Mononuclear cell (primary cell): ENCODE measurements around the gene CIB4. TPM values are rescaled to one million over a fixed set of nuclear protein-coding genes. Genes with fewer than 3 reads are reported as not detected.

Experiments used
- H3K27me3 ChIP-seq: 2 replicates; pipeline ENCODE4 v1.6.0; 2011; ENCODE audit warnings: low read length, control low read depth; ENCODE audit not compliant: insufficient read depth
- H3K4me1 ChIP-seq: 2 replicates; pipeline ENCODE4 v1.5.1; 2011; ENCODE audit warnings: mild to moderate bottlenecking, low read length, control low read depth; ENCODE audit not compliant: insufficient read depth
- H3K4me3 ChIP-seq: 2 replicates; pipeline ENCODE4 v1.5.1; 2011; ENCODE audit warnings: mild to moderate bottlenecking, low read length, moderate library complexity
- H3K9me3 ChIP-seq: 2 replicates; pipeline ENCODE4 v1.5.1; 2011; ENCODE audit warnings: low read depth, mild to moderate bottlenecking, control low read depth, low read length
- total RNA-seq: library from RNA; depleted of rRNA; stranded (reverse); fragments of >200 nt; gene quantifications from one replicate; pipeline ENCODE4 v1.2.3, GENCODE V29; 2012

The CIB4 gene
- total RNA-seq, 1 donor = not detected

DNA sequence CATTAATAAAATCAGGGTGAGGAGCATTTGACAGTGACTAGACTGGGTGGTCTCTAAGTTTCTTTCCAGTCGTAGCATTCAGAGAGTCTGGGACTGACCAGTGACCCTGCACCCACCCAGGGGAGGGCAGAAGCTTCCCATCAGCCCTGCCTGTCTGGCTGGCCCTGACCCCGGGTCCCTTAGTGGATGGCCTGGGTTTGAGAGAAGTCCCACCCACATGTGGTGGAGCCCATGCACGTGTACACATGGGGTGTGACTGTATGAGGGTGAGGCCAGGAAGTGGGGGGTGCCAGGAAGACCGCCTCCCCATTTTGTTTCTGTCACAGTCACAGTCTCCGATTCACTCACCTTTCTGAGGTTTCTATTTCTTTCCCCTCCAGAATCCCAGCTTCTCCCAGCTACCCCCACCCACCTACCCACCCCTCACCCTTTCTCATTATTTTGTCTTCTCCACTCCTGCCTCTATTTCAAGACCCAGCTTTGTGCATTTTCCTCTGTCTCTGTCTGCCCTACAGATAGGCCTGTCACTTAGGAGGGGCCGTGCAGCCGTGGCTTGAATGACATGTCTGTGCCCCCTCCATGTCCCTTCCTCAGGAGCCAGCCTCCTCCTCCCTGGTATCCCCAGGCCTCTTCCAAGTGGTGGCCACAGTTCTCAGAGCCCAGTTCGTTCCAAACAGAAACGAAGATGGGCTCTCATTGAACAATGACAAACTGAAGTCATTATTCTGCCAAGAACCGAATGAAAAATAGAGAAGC lies 13.6 kb downstream of the CIB4 start:
- Histone ChIP-seq H3K4me1 (no peaks in the 10 kb centered on the region), H3K4me3 (no peak overlapping the region), H3K9me3 (no peaks in the 10 kb centered on the region), H3K27me3 (no peaks in the 10 kb centered on the region)

DNA sequence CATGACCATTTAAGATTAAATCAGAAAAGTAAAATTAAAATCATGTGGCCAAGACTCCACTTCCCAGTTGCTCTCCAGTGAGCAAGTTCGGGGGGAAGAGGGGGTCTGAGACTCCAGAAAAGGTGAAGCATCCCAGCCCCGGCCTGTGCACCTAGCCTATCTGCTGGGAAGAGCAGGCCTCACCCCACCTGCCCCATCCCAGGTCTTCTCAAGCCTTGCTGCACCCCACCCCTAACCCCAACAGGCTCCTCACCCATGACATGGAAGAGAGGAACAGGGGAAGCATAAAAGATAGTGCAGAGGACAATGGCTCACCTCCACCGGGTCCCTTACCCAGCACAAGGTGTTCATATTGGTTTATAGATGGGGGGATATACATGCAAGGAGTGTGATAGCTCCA lies 14.6 kb downstream of the CIB4 start:
- Histone ChIP-seq H3K9me3 (no peaks in the 10 kb centered on the region), H3K4me1 (no peaks in the 10 kb centered on the region), H3K4me3 (no peak overlapping the region), H3K27me3 (no peaks in the 10 kb centered on the region)

DNA sequence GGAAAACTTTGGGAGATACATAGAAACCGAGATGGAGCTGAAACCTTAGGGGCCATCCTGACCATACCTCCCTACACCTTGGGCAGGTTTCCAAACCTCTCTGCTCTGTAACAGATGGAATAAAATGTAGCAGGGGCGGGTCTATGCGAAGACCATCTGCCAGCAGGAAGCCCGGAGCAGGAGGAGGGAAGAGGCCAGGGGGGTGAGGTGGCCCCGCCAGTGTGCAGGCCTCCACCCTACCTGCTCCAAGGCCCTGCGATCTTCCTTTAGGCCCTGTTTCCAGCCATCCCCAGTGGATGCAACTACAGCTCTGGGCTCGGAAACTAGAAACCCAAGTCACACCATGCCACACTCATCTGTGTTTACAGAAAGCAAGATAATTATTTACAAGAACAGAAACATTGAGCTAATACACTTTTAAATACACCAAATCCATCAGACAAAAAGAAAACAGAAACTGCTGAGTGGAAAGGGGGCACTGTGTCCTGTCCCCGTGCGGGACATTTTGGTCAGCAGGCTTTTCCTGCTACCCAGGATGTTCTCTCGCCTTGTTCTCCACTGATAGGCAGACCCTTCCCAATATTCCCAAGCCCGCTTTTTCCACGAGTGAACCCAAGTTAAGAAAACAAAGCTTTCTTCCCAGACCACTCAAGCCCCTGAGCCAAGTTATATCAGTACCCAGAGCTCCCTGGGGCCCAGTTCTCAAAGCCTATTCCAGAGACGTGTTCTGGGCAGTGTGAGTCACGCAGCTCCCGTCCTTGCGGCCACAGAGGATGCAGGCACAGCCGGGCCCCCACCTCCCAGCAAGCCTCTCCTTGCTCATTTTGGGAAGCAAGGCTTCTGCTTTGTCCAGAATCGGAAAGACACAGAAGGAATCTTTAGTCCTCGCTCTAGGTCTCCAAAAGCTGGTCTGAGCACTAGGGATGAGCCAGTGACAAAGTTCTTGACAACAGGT lies 17.3 kb downstream of the CIB4 start:
- no peaks in the 10 kb centered on the region for H3K9me3 ChIP-seq
- H3K4me3 ChIP-seq = no peak overlapping the region
- H3K4me1 ChIP-seq = no peaks in the 10 kb centered on the region
- H3K27me3 ChIP-seq = no peaks in the 10 kb centered on the region

DNA sequence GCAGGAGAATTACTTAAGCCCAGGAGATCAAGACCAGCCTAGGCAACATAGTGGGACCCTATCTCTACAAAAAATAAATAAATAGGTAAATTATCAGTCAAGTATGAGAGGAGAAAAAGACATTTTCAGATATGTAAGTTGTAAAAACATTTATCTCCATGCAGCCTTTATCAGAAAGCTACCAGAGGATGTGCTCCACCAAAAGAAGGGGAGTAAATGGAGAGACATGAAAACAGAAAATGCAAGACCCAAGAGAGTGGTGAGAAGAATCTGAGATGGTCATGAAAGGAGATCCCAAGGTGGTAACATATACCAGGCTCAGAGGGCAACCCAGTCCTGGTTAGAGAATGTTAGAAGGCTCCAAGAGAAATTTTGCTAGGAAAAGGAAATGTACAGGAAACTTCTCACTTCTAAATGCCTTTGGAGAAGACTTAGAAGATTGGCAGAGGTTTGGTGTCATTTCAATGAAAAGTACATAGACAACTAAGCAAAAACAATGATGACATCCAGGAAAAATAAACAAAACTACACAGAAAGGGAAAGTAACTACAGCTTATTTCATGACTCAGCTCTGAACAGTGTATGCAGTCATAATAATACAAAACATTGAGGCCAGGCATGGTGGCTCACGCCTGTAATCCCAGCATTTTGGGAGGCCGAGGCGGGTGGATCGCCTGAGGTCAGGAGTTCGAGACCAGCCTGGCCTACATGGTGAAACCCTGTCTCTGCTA lies 19.5 kb downstream of the CIB4 start:
- no peaks in the 10 kb centered on the region for H3K4me1 ChIP-seq
- no peaks in the 10 kb centered on the region for H3K27me3 ChIP-seq
- H3K4me3 ChIP-seq = no peak overlapping the region

DNA sequence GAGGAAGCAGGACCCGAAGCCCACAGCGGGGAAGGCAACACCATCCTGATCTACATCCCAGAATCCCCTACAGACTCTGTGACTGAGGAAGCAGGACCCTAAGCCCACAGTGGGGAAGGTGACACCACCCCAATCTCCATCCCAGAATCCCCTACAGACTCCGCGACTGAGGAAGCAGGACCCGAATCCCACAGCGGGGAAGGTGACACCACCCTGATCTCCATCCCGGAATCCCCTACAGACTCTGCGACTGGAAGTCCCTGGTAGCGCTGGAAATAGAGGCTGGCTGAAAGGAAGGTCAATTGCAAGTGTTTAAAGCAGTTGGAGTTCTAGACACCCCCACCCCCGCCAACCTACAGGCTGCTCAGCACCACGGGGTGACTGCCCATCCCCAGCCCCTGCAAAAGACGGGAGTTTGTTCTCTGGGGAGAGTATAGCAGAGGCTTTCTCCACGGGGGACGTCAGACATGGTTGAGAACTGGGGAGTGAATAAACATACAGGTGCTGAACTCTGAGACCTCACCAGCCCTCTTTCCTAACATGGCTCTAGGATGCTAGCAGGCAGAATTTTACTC lies 21.0 kb downstream of the CIB4 start:
- no peaks in the 10 kb centered on the region for H3K4me1 ChIP-seq
- H3K9me3 ChIP-seq = no peaks in the 10 kb centered on the region
- H3K27me3 ChIP-seq = no peaks in the 10 kb centered on the region
- no peak overlapping the region for H3K4me3 ChIP-seq

More for the DNA sequence above, 19.5 kb downstream of the CIB4 start:
- H3K9me3 ChIP-seq = no peaks in the 10 kb centered on the region

DNA sequence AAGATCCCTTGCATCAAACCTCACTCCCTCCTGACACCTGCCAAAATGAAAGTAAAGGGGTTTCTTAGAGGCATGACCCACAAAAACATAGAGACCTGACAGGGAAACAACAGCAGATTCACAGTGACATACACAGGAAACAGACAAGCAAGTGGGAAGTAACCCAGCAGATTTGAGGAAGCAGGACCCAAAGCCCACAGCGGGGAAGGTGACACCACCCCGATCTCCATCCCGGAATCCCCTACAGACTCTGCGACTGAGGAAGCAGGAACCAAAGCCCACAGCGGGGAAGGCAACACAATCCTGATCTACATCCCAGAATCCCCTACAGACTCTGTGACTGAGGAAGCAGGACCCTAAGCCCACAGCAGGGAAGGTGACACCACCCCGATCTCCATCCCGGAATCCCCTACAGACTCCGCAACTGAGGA lies 21.6 kb downstream of the CIB4 start:
- no peaks in the 10 kb centered on the region for H3K4me1 ChIP-seq
- no peak overlapping the region for H3K4me3 ChIP-seq
- H3K9me3 ChIP-seq = no peaks in the 10 kb centered on the region
- H3K27me3 ChIP-seq = no peaks in the 10 kb centered on the region

DNA sequence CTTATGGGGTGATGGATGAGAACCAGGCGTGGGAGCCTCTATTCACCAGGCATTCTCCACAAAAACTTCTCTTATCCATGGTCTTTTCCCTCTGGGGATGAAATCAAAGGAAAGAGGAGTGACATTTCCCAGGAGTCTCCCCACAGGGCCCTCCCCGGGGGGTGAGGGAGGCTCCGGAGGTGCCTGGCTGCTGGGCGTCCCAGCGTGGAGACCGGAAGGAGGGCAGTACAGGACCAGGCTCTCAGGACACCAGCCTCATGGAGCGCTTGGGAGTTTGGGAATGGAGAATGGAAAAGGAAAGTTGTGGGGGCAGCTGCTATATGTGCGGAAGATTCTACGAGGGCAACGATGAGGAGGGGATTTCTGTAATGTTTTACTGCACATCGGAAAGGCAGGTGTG lies 22.1 kb downstream of the CIB4 start:
- Histone ChIP-seq H3K4me3 (no peak overlapping the region), H3K4me1 (no peaks in the 10 kb centered on the region), H3K9me3 (no peaks in the 10 kb centered on the region), H3K27me3 (no peaks in the 10 kb centered on the region)

DNA sequence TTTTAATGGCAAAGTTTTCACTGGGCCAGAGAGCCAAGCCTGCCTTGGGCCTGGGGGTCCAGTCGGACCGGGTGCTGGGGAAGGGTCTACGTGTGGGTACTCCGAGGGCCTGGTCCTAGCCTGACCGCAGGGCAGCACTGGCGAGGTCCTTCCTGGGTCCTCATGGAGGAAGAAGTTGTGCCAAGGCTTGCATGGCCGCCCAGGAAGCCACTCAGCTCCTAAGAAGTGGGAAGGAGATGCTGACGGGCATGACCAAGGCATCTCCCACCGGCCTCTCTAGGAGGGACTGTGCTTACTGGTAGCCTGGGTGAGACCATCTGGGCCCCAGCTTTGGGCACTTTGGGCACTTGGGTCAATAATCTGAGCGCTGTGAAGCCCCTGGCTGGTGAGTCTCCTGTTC lies 22.6 kb downstream of the CIB4 start:
- no peaks in the 10 kb centered on the region for H3K4me1 ChIP-seq
- H3K4me3 ChIP-seq = no peak overlapping the region
- no peaks in the 10 kb centered on the region for H3K9me3 ChIP-seq
- no peaks in the 10 kb centered on the region for H3K27me3 ChIP-seq

DNA sequence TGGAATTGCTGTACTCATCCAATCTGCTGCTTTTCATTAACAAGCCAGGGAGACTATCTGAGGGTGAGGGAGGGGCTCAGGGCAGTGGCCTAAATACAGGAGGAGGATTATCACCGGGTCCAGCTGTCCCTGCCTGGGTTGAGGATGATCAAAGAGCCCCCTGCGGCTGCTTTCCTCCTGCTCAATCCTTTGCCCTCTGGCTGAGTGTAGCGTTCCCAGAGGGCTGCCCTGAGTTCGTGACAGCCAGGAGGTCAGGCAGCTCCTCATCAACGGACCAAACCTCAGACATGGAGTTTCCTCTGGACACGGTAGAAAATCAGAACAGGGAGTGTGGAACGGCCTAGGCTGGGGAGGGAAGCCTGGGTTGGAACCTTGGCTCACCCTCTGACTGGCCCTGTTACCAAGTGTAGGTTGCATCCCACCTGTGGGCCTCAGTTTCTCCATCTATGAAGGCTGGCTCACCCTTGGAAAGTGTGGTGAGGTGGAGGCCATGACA lies 23.5 kb downstream of the CIB4 start:
- H3K4me3 ChIP-seq = no peak overlapping the region
- H3K9me3 ChIP-seq = no peaks in the 10 kb centered on the region
- no peaks in the 10 kb centered on the region for H3K4me1 ChIP-seq
- no peaks in the 10 kb centered on the region for H3K27me3 ChIP-seq

DNA sequence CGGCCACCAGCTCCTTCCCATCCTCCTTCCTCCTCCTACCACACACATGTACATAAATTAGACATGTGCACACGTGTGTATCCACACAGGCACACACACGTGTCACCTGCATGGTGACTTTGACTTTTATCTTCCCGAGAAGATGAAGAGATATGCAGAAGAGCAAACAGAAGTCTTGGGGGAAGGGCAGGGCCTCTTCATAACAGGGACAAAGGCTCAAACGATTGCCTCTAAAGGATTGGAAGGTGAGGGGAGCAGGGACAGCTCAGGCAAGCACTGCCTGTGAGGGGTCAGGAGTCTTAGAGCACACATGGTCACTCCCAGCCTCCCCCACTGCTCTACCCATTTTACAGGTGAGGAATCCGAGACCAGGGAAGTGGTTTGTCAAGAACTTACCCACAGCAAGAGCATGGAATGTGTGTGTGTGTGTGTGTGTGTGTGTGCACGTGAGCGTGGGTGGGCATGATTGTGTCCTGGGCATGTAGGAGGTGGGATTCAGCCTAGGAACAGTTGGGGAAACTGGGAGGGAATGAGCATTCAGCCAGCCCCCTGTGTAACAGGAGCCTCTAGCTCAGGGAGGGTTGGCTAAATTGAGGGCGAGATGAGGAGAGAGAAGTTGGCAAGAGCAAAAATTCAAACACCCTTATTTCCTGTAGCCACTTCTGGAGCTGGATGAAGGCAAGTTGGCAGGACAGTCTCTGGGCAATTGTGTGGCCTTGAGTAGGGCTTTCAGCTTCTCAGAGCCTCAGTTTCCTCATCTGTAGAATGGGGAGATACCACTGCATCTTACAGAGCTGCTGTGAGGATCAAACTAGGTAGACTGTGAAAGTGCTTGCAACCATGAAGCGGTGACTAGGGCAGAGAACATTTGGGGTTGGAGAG lies 24.2 kb downstream of the CIB4 start:
- Histone ChIP-seq H3K4me1 (no peaks in the 10 kb centered on the region), H3K9me3 (no peaks in the 10 kb centered on the region), H3K4me3 (no peak overlapping the region), H3K27me3 (no peaks in the 10 kb centered on the region)

DNA sequence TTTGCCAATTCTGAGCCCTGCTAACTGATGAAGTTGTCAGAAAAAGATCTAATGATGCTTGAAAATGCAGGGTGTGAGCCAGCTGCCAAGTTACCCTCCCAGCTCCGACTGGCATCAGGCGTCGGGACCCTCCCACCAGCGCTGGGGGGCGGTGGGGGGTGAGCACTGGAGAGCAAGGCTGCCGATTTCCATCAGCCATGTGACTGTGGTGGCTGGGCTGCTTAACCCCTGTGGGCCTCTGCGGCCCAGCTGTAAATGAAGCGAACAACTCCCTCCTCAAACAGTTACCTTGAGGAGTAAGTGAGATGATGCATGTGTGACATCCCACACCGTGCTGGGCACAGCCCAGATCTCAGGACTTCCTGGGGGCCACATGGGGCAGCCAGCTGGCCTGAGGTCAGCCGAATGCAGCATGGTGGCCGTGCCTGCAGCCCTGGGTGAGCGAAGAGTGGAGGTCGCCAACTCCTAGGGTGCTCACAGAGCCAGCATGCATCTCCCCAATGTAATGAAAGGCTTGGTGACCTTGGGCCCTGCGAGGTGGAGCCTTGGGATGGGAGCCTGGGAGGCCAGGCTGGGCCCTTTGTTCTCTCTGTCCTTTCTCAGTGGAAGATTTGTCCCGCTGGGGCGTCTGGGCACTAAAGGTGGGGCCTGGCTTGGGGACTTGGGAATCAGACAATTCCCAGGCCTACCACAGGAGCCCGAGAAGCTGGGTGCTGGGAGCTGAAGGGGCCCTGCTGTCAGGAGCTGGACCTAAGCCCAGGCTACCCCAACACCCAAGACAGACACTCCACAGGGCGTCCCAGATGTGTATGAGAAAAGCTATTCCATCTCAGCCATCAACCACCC lies 25.1 kb downstream of the CIB4 start:
- no peak overlapping the region for H3K4me3 ChIP-seq
- no peaks in the 10 kb centered on the region for H3K9me3 ChIP-seq
- H3K27me3 ChIP-seq = no peaks in the 10 kb centered on the region
- no peaks in the 10 kb centered on the region for H3K4me1 ChIP-seq

DNA sequence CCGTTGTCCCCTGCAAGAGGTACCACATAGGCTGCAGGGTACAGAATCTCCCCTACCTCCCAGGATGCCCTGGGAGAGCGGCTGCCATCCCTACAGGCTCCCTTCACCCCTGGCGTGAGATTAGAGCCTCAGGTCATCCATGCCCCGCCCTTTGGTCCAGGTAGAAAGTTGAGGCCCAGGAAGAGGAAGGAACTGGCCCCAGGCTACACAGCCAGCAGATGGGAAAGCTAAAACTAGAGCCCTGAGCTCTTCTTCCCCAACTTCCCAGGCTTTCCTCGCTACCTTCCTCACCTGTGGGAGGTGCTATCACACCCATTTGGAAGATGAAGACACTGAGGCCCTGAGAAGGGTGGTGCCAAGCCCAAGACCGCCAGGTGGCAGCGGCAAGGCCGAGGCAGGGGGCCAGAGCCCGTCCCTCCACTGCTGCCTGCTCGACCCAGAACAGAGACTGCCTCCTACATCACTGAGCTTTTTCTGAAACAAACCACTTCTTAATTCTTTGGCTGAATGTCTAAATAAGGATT lies 25.8 kb downstream of the CIB4 start:
- Histone ChIP-seq H3K27me3 (no peaks in the 10 kb centered on the region), H3K4me3 (no peak overlapping the region), H3K9me3 (no peaks in the 10 kb centered on the region), H3K4me1 (no peaks in the 10 kb centered on the region)
